ENCODE measurements around the gene LARGE2. TPM values are rescaled to one million over a fixed set of nuclear protein-coding genes. Genes with fewer than 3 reads are reported as not detected.

LARGE2 gene
- total and polyA plus RNA-seq, 2 of the 13 experiments (the other 11 are each of a cell fraction or from before 2014, with no cell fraction given), result 8.5 to 21.6 TPM

DNA sequence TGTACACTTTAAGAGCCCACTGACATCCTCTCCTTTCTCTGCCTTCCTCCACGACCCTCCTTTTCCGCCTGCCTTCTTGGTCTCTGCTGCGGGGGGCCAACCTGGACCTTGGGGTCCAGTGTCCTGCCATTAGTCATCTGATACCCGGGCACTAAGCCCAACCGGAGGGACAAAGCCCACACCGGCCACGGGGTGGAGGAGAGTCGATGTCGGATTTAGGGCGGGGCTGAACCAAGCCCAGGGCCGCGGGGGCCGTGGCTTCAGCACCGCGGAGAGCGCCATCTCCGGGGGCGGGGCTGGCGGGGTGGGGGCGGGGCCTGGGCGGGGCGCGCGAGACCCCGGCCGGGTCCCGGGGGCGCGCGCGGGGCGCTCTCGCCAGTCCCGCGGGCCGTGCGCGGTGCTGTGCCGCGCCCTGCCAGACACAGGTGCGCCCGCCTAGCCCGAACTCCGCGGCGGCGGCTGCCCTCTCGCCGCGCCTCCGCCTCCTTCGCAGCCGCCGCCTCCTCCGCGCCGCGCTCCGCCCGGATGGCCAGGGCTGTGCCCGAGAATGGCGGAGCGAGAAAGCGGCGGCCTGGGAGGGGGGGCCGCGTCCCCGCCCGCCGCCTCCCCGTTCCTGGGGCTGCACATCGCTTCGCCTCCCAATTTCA, 37.1 kb upstream of the LARGE2 start, which contains the start of gene MAPK8IP1 (continued):
- TF ChIP-seq ZNF276 (CRISPR knock-in tag; IDR thresholded peaks at IDR 0.05; ENCODE audit: low read depth) (no peak), SAP130 (CRISPR knock-in tag; IDR thresholded peaks at IDR 0.05; ENCODE audit: low read depth) (peak; percentile 61), ZNF232 (CRISPR knock-in tag; IDR thresholded peaks at IDR 0.05; ENCODE audit: borderline replicate concordance) (peak; percentile 37; the same call in 1 of the 2 replicates), SALL1 (CRISPR knock-in tag; IDR thresholded peaks at IDR 0.05) (peak; percentile 56), ZNF607 (CRISPR knock-in tag; IDR thresholded peaks at IDR 0.05; ENCODE audit: borderline replicate concordance) (no peak), MXD4 (CRISPR knock-in tag; IDR thresholded peaks at IDR 0.05) (peak; percentile 43; the same call in 1 of the 2 replicates), SMAD1 (CRISPR knock-in tag; IDR thresholded peaks at IDR 0.05; ENCODE audit: borderline replicate concordance, low read depth) (no peak), RCOR2 (CRISPR knock-in tag; IDR thresholded peaks at IDR 0.05) (no peak), SIX1 (CRISPR knock-in tag; IDR thresholded peaks at IDR 0.05; ENCODE audit: borderline replicate concordance) (0 out of 2 replicates have a peak, but pooled peaks have one; percentile 19), SMAD9 (CRISPR knock-in tag; IDR thresholded peaks at IDR 0.05) (0 out of 2 replicates have a peak, but pooled peaks have one; percentile 45), ZBTB1 (CRISPR knock-in tag; IDR thresholded peaks at IDR 0.05; ENCODE audit: borderline replicate concordance) (no peak), ZNF451 (CRISPR knock-in tag; IDR thresholded peaks at IDR 0.05) (no peak), HBP1 (CRISPR knock-in tag; IDR thresholded peaks at IDR 0.05; ENCODE audit: low read depth) (0 out of 2 replicates have a peak, but pooled peaks have one; percentile 24), ZNF275 (CRISPR knock-in tag; IDR thresholded peaks at IDR 0.05; ENCODE audit: borderline replicate concordance) (no peak), NFE2L1 (CRISPR knock-in tag; IDR thresholded peaks at IDR 0.05; ENCODE audit: borderline replicate concordance) (no peak), MXD1 (CRISPR knock-in tag; IDR thresholded peaks at IDR 0.05) (peak; percentile 62; the same call in 1 of the 2 replicates), HIVEP1 (CRISPR knock-in tag; IDR thresholded peaks at IDR 0.05) (0 out of 2 replicates have a peak, but pooled peaks have one; percentile 24)
- TF ChIP-seq, protein P1, sequence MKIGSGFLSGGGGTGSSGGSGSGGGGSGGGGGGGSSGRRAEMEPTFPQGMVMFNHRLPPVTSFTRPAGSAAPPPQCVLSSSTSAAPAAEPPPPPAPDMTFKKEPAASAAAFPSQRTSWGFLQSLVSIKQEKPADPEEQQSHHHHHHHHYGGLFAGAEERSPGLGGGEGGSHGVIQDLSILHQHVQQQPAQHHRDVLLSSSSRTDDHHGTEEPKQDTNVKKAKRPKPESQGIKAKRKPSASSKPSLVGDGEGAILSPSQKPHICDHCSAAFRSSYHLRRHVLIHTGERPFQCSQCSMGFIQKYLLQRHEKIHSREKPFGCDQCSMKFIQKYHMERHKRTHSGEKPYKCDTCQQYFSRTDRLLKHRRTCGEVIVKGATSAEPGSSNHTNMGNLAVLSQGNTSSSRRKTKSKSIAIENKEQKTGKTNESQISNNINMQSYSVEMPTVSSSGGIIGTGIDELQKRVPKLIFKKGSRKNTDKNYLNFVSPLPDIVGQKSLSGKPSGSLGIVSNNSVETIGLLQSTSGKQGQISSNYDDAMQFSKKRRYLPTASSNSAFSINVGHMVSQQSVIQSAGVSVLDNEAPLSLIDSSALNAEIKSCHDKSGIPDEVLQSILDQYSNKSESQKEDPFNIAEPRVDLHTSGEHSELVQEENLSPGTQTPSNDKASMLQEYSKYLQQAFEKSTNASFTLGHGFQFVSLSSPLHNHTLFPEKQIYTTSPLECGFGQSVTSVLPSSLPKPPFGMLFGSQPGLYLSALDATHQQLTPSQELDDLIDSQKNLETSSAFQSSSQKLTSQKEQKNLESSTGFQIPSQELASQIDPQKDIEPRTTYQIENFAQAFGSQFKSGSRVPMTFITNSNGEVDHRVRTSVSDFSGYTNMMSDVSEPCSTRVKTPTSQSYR (CRISPR knock-in tag; IDR thresholded peaks at IDR 0.05; ENCODE audit: borderline replicate concordance), result 0 out of 2 replicates have a peak, but pooled peaks have one; percentile 23

Data from HepG2 (cell line).